ENCODE measurements around the gene KCNK17.

DNA sequence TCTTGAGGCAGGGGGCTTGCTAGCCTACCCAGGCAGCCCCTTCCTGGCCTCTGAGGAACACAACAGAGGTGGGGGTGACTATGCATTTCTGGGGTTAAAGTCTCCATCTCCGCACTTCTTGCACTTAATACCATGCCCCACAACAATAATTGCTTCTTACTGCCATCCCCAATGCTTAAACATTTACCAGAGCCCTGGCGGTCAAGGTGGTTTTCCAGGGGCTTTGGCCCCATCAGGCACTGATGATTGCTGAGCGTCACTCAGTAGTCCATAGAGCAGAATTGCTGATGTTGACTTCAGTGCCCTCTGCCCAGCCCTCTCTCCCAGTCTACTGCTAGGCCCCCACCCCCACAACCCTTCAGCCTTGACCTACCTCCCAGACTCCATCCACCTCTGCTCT lies 52.5 kb downstream of the KCNK17 start:
- TF ChIP-seq, protein P1, sequence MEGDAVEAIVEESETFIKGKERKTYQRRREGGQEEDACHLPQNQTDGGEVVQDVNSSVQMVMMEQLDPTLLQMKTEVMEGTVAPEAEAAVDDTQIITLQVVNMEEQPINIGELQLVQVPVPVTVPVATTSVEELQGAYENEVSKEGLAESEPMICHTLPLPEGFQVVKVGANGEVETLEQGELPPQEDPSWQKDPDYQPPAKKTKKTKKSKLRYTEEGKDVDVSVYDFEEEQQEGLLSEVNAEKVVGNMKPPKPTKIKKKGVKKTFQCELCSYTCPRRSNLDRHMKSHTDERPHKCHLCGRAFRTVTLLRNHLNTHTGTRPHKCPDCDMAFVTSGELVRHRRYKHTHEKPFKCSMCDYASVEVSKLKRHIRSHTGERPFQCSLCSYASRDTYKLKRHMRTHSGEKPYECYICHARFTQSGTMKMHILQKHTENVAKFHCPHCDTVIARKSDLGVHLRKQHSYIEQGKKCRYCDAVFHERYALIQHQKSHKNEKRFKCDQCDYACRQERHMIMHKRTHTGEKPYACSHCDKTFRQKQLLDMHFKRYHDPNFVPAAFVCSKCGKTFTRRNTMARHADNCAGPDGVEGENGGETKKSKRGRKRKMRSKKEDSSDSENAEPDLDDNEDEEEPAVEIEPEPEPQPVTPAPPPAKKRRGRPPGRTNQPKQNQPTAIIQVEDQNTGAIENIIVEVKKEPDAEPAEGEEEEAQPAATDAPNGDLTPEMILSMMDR (IDR thresholded peaks at IDR 0.05; ENCODE audit: insufficient read depth, low read length, poor library complexity, severe bottlenecking) = no peak
- no peak for TF ChIP-seq EZH2phosphoT487 (conservative IDR thresholded peaks at IDR 0.05; ENCODE audit: low read length)
